ENCODE data around the gene ARMC2.

- TF ChIP-seq YY1 (IDR thresholded peaks at IDR 0.05; ENCODE audit: insufficient read depth, insufficient read length) (no peak), ZNF274 (IDR thresholded peaks at IDR 0.05; ENCODE audit: low read depth, low read length) (no peak), SUZ12 (IDR thresholded peaks at IDR 0.05; ENCODE audit: extremely low read depth, insufficient read depth, insufficient read length) (no peak)
Measured at GRCh38 chr6:109008054-109008453, 159.8 kb downstream of the ARMC2 start.

All from NT2/D1 (cell line).